Measurements from ENCODE around the gene SLC4A1AP. TPM values are rescaled to one million over a fixed set of nuclear protein-coding genes. Genes with fewer than 3 reads are reported as not detected.

SLC4A1AP gene
- total and polyA plus RNA-seq, 2 of the 13 experiments (the other 11 are each of a cell fraction or from before 2014, with no cell fraction given): 15.3 to 44.6 TPM

DNA sequence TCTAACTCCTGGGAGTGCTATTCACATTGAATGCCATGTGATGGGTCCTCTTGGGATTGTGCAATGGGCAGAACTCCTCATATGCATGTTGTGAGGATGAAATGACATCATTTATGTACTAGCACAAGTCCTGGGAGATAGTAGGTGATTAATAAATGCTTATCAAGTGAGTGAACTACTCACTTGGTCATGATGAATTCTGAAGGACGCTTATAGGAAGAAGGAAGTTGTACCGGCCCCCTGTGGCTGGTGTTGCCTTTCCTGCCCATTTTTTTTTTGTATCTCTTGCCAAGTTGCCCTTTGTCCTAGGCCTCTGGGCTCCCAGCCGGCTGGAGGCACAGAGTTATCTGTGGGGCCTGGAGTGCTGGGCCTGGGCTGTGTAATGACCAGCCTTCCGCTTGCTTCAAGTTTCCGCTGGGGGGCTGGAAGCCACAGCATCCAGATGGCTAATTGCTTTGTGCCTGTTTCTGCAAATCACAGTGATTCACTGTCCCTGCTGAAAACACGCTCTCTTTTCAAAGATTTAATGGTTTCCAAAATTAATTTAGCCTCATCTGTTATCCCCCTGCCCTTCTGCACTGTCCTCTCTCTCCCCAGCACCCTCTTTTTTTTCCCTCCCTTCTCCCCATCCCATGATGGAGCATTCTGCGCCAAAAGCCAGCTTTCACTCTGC lies 74.1 kb downstream of the SLC4A1AP start (continued):
- TF ChIP-seq ZNF446 (CRISPR knock-in tag; IDR thresholded peaks at IDR 0.05) (0 out of 2 replicates have a peak, but pooled peaks have one; percentile 82), ATRX (CRISPR knock-in tag; IDR thresholded peaks at IDR 0.05; ENCODE audit: borderline replicate concordance) (no peak), TCF12 (IDR thresholded peaks at IDR 0.05) (no peak), TCF12 (CRISPR knock-in tag; IDR thresholded peaks at IDR 0.05) (no peak), ZSCAN31 (CRISPR knock-in tag; IDR thresholded peaks at IDR 0.05; ENCODE audit: low read depth) (peak; percentile 78; the same call in 1 of the 2 replicates), TBX3 (IDR thresholded peaks at IDR 0.05; ENCODE audit: borderline replicate concordance) (no peak), MAF1 (CRISPR knock-in tag; IDR thresholded peaks at IDR 0.05; ENCODE audit: borderline replicate concordance) (no peak), ZNF607 (CRISPR knock-in tag; IDR thresholded peaks at IDR 0.05; ENCODE audit: borderline replicate concordance) (no peak), YEATS4 (CRISPR knock-in tag; IDR thresholded peaks at IDR 0.05; ENCODE audit: borderline replicate concordance) (peak; percentile 85; the same call in 1 of the 2 replicates)
- TF ChIP-seq, protein P1, sequence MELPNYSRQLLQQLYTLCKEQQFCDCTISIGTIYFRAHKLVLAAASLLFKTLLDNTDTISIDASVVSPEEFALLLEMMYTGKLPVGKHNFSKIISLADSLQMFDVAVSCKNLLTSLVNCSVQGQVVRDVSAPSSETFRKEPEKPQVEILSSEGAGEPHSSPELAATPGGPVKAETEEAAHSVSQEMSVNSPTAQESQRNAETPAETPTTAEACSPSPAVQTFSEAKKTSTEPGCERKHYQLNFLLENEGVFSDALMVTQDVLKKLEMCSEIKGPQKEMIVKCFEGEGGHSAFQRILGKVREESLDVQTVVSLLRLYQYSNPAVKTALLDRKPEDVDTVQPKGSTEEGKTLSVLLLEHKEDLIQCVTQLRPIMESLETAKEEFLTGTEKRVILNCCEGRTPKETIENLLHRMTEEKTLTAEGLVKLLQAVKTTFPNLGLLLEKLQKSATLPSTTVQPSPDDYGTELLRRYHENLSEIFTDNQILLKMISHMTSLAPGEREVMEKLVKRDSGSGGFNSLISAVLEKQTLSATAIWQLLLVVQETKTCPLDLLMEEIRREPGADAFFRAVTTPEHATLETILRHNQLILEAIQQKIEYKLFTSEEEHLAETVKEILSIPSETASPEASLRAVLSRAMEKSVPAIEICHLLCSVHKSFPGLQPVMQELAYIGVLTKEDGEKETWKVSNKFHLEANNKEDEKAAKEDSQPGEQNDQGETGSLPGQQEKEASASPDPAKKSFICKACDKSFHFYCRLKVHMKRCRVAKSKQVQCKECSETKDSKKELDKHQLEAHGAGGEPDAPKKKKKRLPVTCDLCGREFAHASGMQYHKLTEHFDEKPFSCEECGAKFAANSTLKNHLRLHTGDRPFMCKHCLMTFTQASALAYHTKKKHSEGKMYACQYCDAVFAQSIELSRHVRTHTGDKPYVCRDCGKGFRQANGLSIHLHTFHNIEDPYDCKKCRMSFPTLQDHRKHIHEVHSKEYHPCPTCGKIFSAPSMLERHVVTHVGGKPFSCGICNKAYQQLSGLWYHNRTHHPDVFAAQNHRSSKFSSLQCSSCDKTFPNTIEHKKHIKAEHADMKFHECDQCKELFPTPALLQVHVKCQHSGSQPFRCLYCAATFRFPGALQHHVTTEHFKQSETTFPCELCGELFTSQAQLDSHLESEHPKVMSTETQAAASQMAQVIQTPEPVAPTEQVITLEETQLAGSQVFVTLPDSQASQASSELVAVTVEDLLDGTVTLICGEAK (IDR thresholded peaks at IDR 0.05): no peak
- TF ChIP-seq, protein P1 (CRISPR knock-in tag; IDR thresholded peaks at IDR 0.05): no peak
- TF ChIP-seq, protein P2, sequence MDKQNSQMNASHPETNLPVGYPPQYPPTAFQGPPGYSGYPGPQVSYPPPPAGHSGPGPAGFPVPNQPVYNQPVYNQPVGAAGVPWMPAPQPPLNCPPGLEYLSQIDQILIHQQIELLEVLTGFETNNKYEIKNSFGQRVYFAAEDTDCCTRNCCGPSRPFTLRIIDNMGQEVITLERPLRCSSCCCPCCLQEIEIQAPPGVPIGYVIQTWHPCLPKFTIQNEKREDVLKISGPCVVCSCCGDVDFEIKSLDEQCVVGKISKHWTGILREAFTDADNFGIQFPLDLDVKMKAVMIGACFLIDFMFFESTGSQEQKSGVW (CRISPR knock-in tag; IDR thresholded peaks at IDR 0.05; ENCODE audit: borderline replicate concordance): no peak
- TF ChIP-seq, protein P3, sequence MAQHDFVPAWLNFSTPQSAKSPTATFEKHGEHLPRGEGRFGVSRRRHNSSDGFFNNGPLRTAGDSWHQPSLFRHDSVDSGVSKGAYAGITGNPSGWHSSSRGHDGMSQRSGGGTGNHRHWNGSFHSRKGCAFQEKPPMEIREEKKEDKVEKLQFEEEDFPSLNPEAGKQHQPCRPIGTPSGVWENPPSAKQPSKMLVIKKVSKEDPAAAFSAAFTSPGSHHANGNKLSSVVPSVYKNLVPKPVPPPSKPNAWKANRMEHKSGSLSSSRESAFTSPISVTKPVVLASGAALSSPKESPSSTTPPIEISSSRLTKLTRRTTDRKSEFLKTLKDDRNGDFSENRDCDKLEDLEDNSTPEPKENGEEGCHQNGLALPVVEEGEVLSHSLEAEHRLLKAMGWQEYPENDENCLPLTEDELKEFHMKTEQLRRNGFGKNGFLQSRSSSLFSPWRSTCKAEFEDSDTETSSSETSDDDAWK (CRISPR knock-in tag; IDR thresholded peaks at IDR 0.05): no peak
- TF ChIP-seq, protein P4, sequence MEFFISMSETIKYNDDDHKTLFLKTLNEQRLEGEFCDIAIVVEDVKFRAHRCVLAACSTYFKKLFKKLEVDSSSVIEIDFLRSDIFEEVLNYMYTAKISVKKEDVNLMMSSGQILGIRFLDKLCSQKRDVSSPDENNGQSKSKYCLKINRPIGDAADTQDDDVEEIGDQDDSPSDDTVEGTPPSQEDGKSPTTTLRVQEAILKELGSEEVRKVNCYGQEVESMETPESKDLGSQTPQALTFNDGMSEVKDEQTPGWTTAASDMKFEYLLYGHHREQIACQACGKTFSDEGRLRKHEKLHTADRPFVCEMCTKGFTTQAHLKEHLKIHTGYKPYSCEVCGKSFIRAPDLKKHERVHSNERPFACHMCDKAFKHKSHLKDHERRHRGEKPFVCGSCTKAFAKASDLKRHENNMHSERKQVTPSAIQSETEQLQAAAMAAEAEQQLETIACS (CRISPR knock-in tag; IDR thresholded peaks at IDR 0.05): no peak
- TF ChIP-seq, protein P5, sequence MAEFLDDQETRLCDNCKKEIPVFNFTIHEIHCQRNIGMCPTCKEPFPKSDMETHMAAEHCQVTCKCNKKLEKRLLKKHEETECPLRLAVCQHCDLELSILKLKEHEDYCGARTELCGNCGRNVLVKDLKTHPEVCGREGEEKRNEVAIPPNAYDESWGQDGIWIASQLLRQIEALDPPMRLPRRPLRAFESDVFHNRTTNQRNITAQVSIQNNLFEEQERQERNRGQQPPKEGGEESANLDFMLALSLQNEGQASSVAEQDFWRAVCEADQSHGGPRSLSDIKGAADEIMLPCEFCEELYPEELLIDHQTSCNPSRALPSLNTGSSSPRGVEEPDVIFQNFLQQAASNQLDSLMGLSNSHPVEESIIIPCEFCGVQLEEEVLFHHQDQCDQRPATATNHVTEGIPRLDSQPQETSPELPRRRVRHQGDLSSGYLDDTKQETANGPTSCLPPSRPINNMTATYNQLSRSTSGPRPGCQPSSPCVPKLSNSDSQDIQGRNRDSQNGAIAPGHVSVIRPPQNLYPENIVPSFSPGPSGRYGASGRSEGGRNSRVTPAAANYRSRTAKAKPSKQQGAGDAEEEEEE (CRISPR knock-in tag; IDR thresholded peaks at IDR 0.05; ENCODE audit: borderline replicate concordance): no peak; the same call in 1 of the 2 replicates

All from HepG2 (cell line).